GM19035 (cell line): ENCODE measurements around the gene KRT12.
"Not testable (repeated sequence)": the region's sequence is repeated elsewhere in the genome, so short reads cannot be mapped to it uniquely, and the experiment has no call there.

Source experiments
- ATAC-seq: cut with Tn5 transposase; IDR thresholded peaks from one replicate; pipeline ENCODE4 v1.9.1; 2021; ENCODE audit not compliant: unreplicated experiment

The KRT12 gene

GRCh38 chr17:40817103-40817682 lies 49.8 kb downstream of the KRT12 start:
- no peak for ATAC-seq

GRCh38 chr17:40816569-40816968 lies 50.5 kb downstream of the KRT12 start:
- no peak for ATAC-seq

GRCh38 chr17:40815381-40815780 lies 51.6 kb downstream of the KRT12 start:
- ATAC-seq, result no peak

GRCh38 chr17:40814657-40815056 lies 52.4 kb downstream of the KRT12 start:
- ATAC-seq, result not testable (repeated sequence)

- ATAC-seq, result no peak
Observed at GRCh38 chr17:40813804-40814203, 53.2 kb downstream of the KRT12 start.

- no peak for ATAC-seq
Observed at GRCh38 chr17:40812639-40813038, 54.4 kb downstream of the KRT12 start.
